ENCODE results near the gene CD177.

DNA sequence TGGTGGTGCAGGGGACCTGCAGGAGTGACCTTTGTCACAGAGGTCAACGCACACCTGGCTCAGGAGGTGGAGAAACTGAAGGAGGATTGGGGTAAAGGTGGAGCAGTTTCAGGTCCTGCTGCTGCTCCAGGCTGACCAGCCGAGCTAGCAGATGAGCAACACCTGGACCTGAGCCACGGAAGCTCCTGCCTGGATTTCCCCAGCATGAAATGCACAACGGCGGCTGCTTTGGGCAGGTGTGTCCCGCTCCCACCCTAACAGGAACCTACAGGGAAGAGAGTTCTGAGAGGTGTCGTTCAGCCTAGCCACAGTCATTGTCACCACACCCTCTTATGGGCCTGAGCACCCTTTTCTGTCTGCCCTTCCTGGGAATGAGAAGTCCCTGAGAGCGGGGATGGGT lies 15.7 kb upstream of the CD177 start:
- TF ChIP-seq MEF2A (IDR thresholded peaks at IDR 0.05; ENCODE audit: control insufficient read depth, low read depth, low read length) (no peak), FOXP4 (CRISPR knock-in tag; IDR thresholded peaks at IDR 0.05; ENCODE audit: borderline replicate concordance) (no peak), POLR2A (conservative IDR thresholded peaks at IDR 0.05) (no peak), HINFP (tag; conservative IDR thresholded peaks at IDR 0.05; ENCODE audit: low read depth) (no peak), PKNOX1 (IDR thresholded peaks at IDR 0.05) (no peak), NFATC3 (IDR thresholded peaks at IDR 0.05) (no peak), CHD1 (IDR thresholded peaks at IDR 0.05; ENCODE audit: low read length) (no peak), EZH2 (IDR thresholded peaks at IDR 0.05; ENCODE audit: borderline replicate concordance, low read depth, low read length) (no peak), ZBTB17 (CRISPR knock-in tag; IDR thresholded peaks at IDR 0.05) (no peak)
- TF ChIP-seq, protein P1, sequence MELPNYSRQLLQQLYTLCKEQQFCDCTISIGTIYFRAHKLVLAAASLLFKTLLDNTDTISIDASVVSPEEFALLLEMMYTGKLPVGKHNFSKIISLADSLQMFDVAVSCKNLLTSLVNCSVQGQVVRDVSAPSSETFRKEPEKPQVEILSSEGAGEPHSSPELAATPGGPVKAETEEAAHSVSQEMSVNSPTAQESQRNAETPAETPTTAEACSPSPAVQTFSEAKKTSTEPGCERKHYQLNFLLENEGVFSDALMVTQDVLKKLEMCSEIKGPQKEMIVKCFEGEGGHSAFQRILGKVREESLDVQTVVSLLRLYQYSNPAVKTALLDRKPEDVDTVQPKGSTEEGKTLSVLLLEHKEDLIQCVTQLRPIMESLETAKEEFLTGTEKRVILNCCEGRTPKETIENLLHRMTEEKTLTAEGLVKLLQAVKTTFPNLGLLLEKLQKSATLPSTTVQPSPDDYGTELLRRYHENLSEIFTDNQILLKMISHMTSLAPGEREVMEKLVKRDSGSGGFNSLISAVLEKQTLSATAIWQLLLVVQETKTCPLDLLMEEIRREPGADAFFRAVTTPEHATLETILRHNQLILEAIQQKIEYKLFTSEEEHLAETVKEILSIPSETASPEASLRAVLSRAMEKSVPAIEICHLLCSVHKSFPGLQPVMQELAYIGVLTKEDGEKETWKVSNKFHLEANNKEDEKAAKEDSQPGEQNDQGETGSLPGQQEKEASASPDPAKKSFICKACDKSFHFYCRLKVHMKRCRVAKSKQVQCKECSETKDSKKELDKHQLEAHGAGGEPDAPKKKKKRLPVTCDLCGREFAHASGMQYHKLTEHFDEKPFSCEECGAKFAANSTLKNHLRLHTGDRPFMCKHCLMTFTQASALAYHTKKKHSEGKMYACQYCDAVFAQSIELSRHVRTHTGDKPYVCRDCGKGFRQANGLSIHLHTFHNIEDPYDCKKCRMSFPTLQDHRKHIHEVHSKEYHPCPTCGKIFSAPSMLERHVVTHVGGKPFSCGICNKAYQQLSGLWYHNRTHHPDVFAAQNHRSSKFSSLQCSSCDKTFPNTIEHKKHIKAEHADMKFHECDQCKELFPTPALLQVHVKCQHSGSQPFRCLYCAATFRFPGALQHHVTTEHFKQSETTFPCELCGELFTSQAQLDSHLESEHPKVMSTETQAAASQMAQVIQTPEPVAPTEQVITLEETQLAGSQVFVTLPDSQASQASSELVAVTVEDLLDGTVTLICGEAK (IDR thresholded peaks at IDR 0.05) = no peak
- TF ChIP-seq, protein P1 (CRISPR knock-in tag; IDR thresholded peaks at IDR 0.05) = no peak
- TF ChIP-seq, protein P2, sequence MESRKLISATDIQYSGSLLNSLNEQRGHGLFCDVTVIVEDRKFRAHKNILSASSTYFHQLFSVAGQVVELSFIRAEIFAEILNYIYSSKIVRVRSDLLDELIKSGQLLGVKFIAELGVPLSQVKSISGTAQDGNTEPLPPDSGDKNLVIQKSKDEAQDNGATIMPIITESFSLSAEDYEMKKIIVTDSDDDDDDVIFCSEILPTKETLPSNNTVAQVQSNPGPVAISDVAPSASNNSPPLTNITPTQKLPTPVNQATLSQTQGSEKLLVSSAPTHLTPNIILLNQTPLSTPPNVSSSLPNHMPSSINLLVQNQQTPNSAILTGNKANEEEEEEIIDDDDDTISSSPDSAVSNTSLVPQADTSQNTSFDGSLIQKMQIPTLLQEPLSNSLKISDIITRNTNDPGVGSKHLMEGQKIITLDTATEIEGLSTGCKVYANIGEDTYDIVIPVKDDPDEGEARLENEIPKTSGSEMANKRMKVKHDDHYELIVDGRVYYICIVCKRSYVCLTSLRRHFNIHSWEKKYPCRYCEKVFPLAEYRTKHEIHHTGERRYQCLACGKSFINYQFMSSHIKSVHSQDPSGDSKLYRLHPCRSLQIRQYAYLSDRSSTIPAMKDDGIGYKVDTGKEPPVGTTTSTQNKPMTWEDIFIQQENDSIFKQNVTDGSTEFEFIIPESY (CRISPR knock-in tag; IDR thresholded peaks at IDR 0.05) = no peak
